Astrocyte of the cerebellum (primary cell): ENCODE data around the gene PIK3R2.

Experiments used
- DNase-seq: peaks from one replicate; pipeline ENCODE4 v3.0.0-alpha.2; 2011; ENCODE audit warnings: low read depth
- H3K4me3 ChIP-seq: 2 replicates; pipeline ENCODE4 v1.5.1; 2011; ENCODE audit warnings: mild to moderate bottlenecking, low read depth, low read length, moderate library complexity
- in situ Hi-C: cut with HindIII; loops from 2 replicates; pipeline ENCODE4 v1.10.0; 2017; ENCODE audit warnings: low sequenced_read_pairs
- TF ChIP-seq, protein P1 (sequence below): IDR thresholded peaks from 2 replicates; pipeline ENCODE4 v1.5.1; 2012; ENCODE audit warnings: low read length, low read depth, moderate library complexity, mild to moderate bottlenecking; ENCODE audit errors: missing control alignments

Gene PIK3R2

DNA sequence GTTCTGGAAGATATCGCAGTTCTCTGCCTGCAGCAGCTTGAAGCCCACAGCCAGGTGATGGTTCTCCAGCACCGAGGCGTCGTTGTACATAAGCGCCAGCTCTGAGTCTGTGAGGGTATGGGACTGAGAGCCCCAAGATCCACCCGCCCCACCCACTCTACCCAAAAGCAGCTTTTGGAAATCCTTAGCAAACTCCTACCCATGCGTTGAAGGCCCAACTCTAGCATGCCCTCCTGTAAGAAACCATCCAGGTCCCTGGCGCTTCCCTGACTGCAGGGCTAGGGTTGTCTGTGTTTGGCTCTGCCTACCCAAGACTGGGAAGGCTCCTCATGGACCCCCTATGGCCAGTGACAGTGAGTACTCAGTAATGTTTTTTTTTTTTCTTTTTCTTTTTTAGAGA lies 63.8 kb downstream of the PIK3R2 start:
- H3K4me3 ChIP-seq: no peak overlapping the region
- TF ChIP-seq, protein P1, sequence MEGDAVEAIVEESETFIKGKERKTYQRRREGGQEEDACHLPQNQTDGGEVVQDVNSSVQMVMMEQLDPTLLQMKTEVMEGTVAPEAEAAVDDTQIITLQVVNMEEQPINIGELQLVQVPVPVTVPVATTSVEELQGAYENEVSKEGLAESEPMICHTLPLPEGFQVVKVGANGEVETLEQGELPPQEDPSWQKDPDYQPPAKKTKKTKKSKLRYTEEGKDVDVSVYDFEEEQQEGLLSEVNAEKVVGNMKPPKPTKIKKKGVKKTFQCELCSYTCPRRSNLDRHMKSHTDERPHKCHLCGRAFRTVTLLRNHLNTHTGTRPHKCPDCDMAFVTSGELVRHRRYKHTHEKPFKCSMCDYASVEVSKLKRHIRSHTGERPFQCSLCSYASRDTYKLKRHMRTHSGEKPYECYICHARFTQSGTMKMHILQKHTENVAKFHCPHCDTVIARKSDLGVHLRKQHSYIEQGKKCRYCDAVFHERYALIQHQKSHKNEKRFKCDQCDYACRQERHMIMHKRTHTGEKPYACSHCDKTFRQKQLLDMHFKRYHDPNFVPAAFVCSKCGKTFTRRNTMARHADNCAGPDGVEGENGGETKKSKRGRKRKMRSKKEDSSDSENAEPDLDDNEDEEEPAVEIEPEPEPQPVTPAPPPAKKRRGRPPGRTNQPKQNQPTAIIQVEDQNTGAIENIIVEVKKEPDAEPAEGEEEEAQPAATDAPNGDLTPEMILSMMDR: no peak
- no peak for DNase-seq
- in situ Hi-C loops: no loop called here

DNA sequence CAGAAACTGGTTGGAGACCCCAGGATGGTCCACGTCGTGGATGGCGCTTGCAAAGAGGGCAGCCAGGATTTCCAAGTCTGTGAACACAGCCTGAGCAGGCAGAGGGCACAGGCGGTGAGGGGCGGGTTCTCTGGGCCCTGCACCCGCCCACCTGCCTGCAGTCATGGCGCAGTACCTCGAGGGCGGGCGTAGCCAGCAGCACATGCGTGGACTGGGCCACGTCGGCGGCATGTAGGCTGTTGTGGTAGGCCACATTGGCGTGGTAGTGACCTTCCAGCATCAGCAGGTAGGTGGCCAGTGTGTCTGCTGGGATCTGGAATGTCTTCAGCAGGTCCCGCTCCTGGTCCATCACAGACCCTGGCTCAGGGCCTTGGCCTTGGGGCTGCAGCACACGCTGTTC lies 65.2 kb downstream of the PIK3R2 start:
- TF ChIP-seq, protein P1: no peak
- in situ Hi-C loops: no loop called here
- no peak overlapping the region for H3K4me3 ChIP-seq

DNA sequence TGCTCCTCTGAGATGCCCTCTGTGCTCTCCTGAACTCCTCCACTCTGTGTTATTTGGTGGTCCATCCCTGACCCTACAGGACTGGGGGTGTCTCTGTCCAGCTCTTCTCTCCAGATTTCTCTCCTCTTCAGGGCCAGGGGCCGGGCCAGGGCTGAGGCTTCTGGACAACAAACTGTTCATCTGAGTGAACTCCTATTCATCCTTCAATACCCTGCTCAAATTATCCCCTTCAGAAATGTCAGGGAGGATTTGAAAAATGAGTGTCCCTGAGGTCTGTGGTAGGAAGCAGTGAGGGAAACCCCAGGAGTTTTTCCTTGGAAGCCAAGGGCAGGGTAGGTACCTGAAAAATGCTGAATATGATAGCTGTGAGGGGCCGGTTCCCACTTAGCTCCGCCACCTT lies 65.6 kb downstream of the PIK3R2 start:
- in situ Hi-C loops: no loop called here
- no peak for DNase-seq
- TF ChIP-seq, protein P1: no peak
- no peak overlapping the region for H3K4me3 ChIP-seq

More for the DNA sequence above, 65.2 kb downstream of the PIK3R2 start:
- no peak for DNase-seq
